Neuronal stem cell (in vitro differentiated cells): ENCODE data around the gene OSTC.

Experiments used
- DNase-seq: peaks from one replicate; pipeline ENCODE4 v3.0.0-alpha.2; 2013; ENCODE audit warnings: low spot score
- H2AFZ ChIP-seq: one replicate; pipeline ENCODE4 v1.6.1; 2013; ENCODE audit warnings: mild to moderate bottlenecking, low read length, inconsistent platforms
- H2AK5ac ChIP-seq: 2 replicates; pipeline ENCODE4 v1.6.1; 2013; ENCODE audit warnings: low read depth, mild to moderate bottlenecking, inconsistent platforms, low read length, moderate library complexity, mixed read lengths
- H2BK120ac ChIP-seq: 2 replicates; pipeline ENCODE4 v1.6.1; 2013; ENCODE audit warnings: low read depth, mild to moderate bottlenecking, inconsistent platforms, low read length, moderate library complexity, mixed read lengths
- H2BK12ac ChIP-seq: one replicate; pipeline ENCODE4 v1.6.1; 2013; ENCODE audit warnings: low read length, inconsistent platforms
- H2BK15ac ChIP-seq: 2 replicates; pipeline ENCODE4 v1.6.1; 2013; ENCODE audit warnings: mild to moderate bottlenecking, low read length, inconsistent platforms, mixed read lengths
- H2BK5ac ChIP-seq: one replicate; pipeline ENCODE4 v1.6.1; 2013; ENCODE audit warnings: inconsistent platforms, mild to moderate bottlenecking, low read length, moderate library complexity
- H3K14ac ChIP-seq: one replicate; pipeline ENCODE4 v1.6.1; 2013; ENCODE audit warnings: low read length, inconsistent platforms
- H3K18ac ChIP-seq: 2 replicates; pipeline ENCODE4 v1.6.1; 2013; ENCODE audit warnings: low read length, inconsistent platforms
- H3K23ac ChIP-seq: 2 replicates; pipeline ENCODE4 v1.6.1; 2013; ENCODE audit warnings: low read depth, mild to moderate bottlenecking, mixed read lengths, low read length, inconsistent platforms; ENCODE audit not compliant: poor library complexity
- H3K27ac ChIP-seq: replicated peaks from 3 replicates; pipeline ENCODE4 v1.5.1; 2013; ENCODE audit warnings: low read length, inconsistent platforms
- H3K27me3 ChIP-seq, 3 experiments: 2 replicates each; pipeline ENCODE4 v1.6.1; 2013; ENCODE audit warnings: low read length in 3 of 3, mild to moderate bottlenecking in 2 of 3, inconsistent platforms in 1 of 3, low read depth in 1 of 3, mixed read lengths in 1 of 3, moderate library complexity in 1 of 3; ENCODE audit not compliant: control insufficient read depth in 3 of 3, insufficient read depth in 3 of 3
- H3K36me3 ChIP-seq, 2 donors: replicated peaks in 1 of 2; 2 replicates each; pipeline ENCODE4 v1.6.1; 2013; ENCODE audit warnings: low read length in 2 of 2; ENCODE audit not compliant: control insufficient read depth in 2 of 2, insufficient read depth in 2 of 2
- H3K4ac ChIP-seq: 2 replicates; pipeline ENCODE4 v1.6.1; 2013; ENCODE audit warnings: inconsistent platforms, mild to moderate bottlenecking, low read length, moderate library complexity
- H3K4me1 ChIP-seq, 2 donors: 1 replicate in 1 of 2; 2 replicates in 1 of 2; pipeline ENCODE4 v1.6.1; 2013; ENCODE audit warnings: low read length in 2 of 2, low read depth in 1 of 2; ENCODE audit not compliant: control insufficient read depth in 2 of 2, insufficient read depth in 1 of 2
- H3K4me2 ChIP-seq: one replicate; pipeline ENCODE4 v1.6.1; 2013; ENCODE audit warnings: mild to moderate bottlenecking, low read length, inconsistent platforms; ENCODE audit not compliant: insufficient read depth, poor library complexity, severe bottlenecking
- H3K4me3 ChIP-seq, 2 donors: 2 replicates each; pipeline ENCODE4 v1.5.1; 2013; ENCODE audit warnings: low read length in 2 of 2, mild to moderate bottlenecking in 2 of 2, inconsistent platforms in 1 of 2, moderate library complexity in 1 of 2
- H3K79me1 ChIP-seq: one replicate; pipeline ENCODE4 v1.6.1; 2013; ENCODE audit warnings: low read depth, mild to moderate bottlenecking, inconsistent platforms, low read length, moderate library complexity
- H3K9ac ChIP-seq: one replicate; pipeline ENCODE4 v1.6.1; 2013; ENCODE audit warnings: mild to moderate bottlenecking, low read depth, low read length, inconsistent platforms; ENCODE audit not compliant: poor library complexity
- H3K9me3 ChIP-seq, 2 donors: replicated peaks in 1 of 2; 2 replicates each; pipeline versions ENCODE3 to v1.6.1; 2013; ENCODE audit warnings: low read length in 2 of 2, mild to moderate bottlenecking in 2 of 2, inconsistent platforms in 1 of 2, low read depth in 1 of 2, mixed read lengths in 1 of 2, moderate library complexity in 1 of 2; ENCODE audit not compliant: control insufficient read depth in 2 of 2, insufficient read depth in 1 of 2
- H4K8ac ChIP-seq: one replicate; pipeline ENCODE4 v1.6.1; 2013; ENCODE audit warnings: low read depth, mild to moderate bottlenecking, inconsistent platforms, low read length, moderate library complexity
- H4K91ac ChIP-seq: one replicate; pipeline ENCODE4 v1.6.1; 2013; ENCODE audit warnings: low read length, low read depth, mild to moderate bottlenecking, inconsistent platforms; ENCODE audit not compliant: poor library complexity
- WGBS, 2 donors: extraction: QIAGEN DNeasy Blood & Tissue Kit; methylation state at CpG; one replicate each; pipeline ENCODE4 v1.1.7; 2013; ENCODE audit warnings: missing lambda C conversion rate in 2 of 2, mixed read lengths in 1 of 2; ENCODE audit not compliant: insufficient read length in 2 of 2, insufficient replicate concordance in 1 of 2; ENCODE audit errors: extremely low coverage in 2 of 2; 5-methylcytosine and 5-hydroxymethylcytosine counted together

Gene OSTC

GRCh38 chr4:108674356-108674977 lies 24.1 kb downstream of the OSTC start:
- Histone ChIP-seq H2BK15ac (no peak overlapping the region), H3K27ac (no peak overlapping the region), H3K4me2 (no peak overlapping the region), H3K18ac (no peak overlapping the region), H3K36me3 (peaks cover 2 to 22% of the 10 kb centered on the region in 2 donors), H2BK5ac (no peak overlapping the region), H2AK5ac (no peak overlapping the region), H3K4me1 (no peaks in the 10 kb centered on the region), H3K14ac (no peak overlapping the region), H2BK120ac (no peak overlapping the region), H3K9me3 (no peaks in the 10 kb centered on the region), H3K4ac (no peak overlapping the region), H2BK12ac (no peak overlapping the region), H3K23ac (no peak overlapping the region), H3K27me3 (no peaks in the 10 kb centered on the region), H3K79me1 (no peaks in the 10 kb centered on the region), H2AFZ (no peak overlapping the region), H3K4me3 (no peak overlapping the region), H4K91ac (no peak overlapping the region), H4K8ac (no peak overlapping the region), H3K9ac (no peak overlapping the region)
- WGBS, 2 donors = no CpG with 5 or more reads among the region's 4 CpGs
- DNase-seq = no peak

GRCh38 chr4:108681321-108681809 lies 31.0 kb downstream of the OSTC start:
- H2BK12ac ChIP-seq = no peak overlapping the region
- no peak overlapping the region for H2BK5ac ChIP-seq
- H3K79me1 ChIP-seq = no peaks in the 10 kb centered on the region
- H2AK5ac ChIP-seq = no peak overlapping the region
- no peak overlapping the region for H3K23ac ChIP-seq
- no peak overlapping the region for H3K4ac ChIP-seq
- H3K27me3 ChIP-seq = no peaks in the 10 kb centered on the region
- no peaks in the 10 kb centered on the region for H3K4me1 ChIP-seq
- H4K8ac ChIP-seq = no peak overlapping the region
- H3K4me2 ChIP-seq = no peak overlapping the region
- WGBS, 2 donors = no CpG with 5 or more reads among the region's 5 CpGs
- H3K9ac ChIP-seq = no peak overlapping the region
- H2BK15ac ChIP-seq = no peak overlapping the region
- H3K4me3 ChIP-seq = peak overlapping the region in 1 of 2 donors; percentile 69
- H2AFZ ChIP-seq = no peak overlapping the region
- H3K18ac ChIP-seq = no peak overlapping the region
- H3K14ac ChIP-seq = no peak overlapping the region
- H3K27ac ChIP-seq = no peak overlapping the region
- no peak overlapping the region for H4K91ac ChIP-seq
- no peaks in the 10 kb centered on the region for H3K9me3 ChIP-seq
- peaks cover 3 to 5% of the 10 kb centered on the region in 2 donors for H3K36me3 ChIP-seq
- H2BK120ac ChIP-seq = no peak overlapping the region
- no peak for DNase-seq

- no peak overlapping the region for H2AFZ ChIP-seq
- no peak overlapping the region for H3K4me2 ChIP-seq
- WGBS, 2 donors = no CpG with 5 or more reads among the region's 5 CpGs
- DNase-seq = no peak
- no peak overlapping the region for H3K4ac ChIP-seq
- no peak overlapping the region for H2BK5ac ChIP-seq
- H3K4me1 ChIP-seq = no peaks in the 10 kb centered on the region
- no peak overlapping the region for H3K4me3 ChIP-seq
- no peaks in the 10 kb centered on the region for H3K9me3 ChIP-seq
- no peak overlapping the region for H3K9ac ChIP-seq
- H3K27ac ChIP-seq = no peak overlapping the region
- H3K79me1 ChIP-seq = no peaks in the 10 kb centered on the region
- no peak overlapping the region for H2BK120ac ChIP-seq
- no peak overlapping the region for H3K14ac ChIP-seq
- H4K8ac ChIP-seq = no peak overlapping the region
- H3K23ac ChIP-seq = no peak overlapping the region
- H2BK12ac ChIP-seq = no peak overlapping the region
- H3K18ac ChIP-seq = no peak overlapping the region
- no peak overlapping the region for H4K91ac ChIP-seq
- peaks cover 0 to 1% of the 10 kb centered on the region in 2 donors for H3K36me3 ChIP-seq
- no peak overlapping the region for H2BK15ac ChIP-seq
- H3K27me3 ChIP-seq = peaks cover 0 to 1% (median 0%) of the 10 kb centered on the region in 3 experiments
- H2AK5ac ChIP-seq = no peak overlapping the region
Measured at GRCh38 chr4:108683479-108683878, 33.1 kb downstream of the OSTC start.

DNA sequence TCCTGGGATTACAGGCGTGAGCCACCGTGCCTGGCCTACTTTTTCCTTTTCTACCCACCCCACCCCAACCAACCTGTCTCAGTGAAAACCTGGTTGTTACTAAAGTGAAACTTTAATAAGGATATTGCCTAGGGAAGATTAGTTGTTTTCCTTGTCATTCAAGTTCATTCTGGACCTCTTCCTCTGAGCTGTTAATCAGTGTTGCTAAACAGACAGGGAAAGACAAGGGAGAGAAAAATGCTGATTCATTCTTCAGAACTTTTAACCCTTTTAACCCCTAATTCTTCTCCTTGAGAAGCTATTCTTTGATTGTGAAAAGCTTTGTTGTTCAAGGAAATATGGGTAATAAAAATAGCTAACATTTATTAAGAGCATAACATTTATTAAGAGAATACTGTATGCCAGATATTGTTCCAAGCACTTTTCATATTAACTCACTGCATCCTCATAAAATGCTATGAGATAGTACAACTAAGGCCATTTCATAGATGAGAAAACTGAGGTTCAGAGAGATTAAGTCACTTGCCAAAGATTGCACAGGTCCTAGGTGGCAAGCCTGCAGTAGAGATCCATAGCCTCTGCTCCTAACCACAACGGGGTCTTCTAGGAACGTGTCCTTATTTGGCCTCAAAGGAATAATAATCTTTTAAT lies 34.8 kb downstream of the OSTC start:
- Histone ChIP-seq H2BK12ac (no peak overlapping the region), H4K91ac (no peak overlapping the region), H2AK5ac (no peak overlapping the region), H2BK15ac (no peak overlapping the region), H3K36me3 (peaks cover 0 to 1% of the 10 kb centered on the region in 2 donors), H3K23ac (no peak overlapping the region), H2AFZ (no peak overlapping the region), H3K4me3 (no peak overlapping the region), H3K18ac (no peak overlapping the region), H4K8ac (no peak overlapping the region), H2BK120ac (no peak overlapping the region), H3K4me2 (no peak overlapping the region), H3K27me3 (peaks cover 0 to 1% (median 0%) of the 10 kb centered on the region in 3 experiments), H3K9me3 (no peaks in the 10 kb centered on the region), H3K9ac (no peak overlapping the region), H3K4me1 (no peaks in the 10 kb centered on the region), H3K14ac (no peak overlapping the region), H3K79me1 (no peaks in the 10 kb centered on the region), H2BK5ac (no peak overlapping the region), H3K4ac (no peak overlapping the region), H3K27ac (no peak overlapping the region)
- no peak for DNase-seq
- WGBS, 2 donors = no CpG with 5 or more reads among the region's 4 CpGs
